Smooth muscle cell (in vitro differentiated cells): Measurements from ENCODE around the gene WNT2B. TPM values are rescaled to one million over a fixed set of nuclear protein-coding genes. Genes with fewer than 3 reads are reported as not detected.

Source experiments
- DNase-seq: peaks from one replicate; lab custom pipeline; 2025; ENCODE audit not compliant: unreplicated experiment; lab: John Stamatoyannopoulos, UW
- H2AFZ ChIP-seq: fragments of 200-600 bp; sonication (generic); 2 replicates; pipeline ENCODE4 v1.6.0; 2016; ENCODE audit warnings: antibody characterized with exemption, low read depth, mild to moderate bottlenecking
- H3F3A ChIP-seq: fragments of 200-600 bp; sonication (generic); 2 replicates; pipeline ENCODE4 v1.6.0; 2017; ENCODE audit warnings: antibody characterized with exemption, low read depth
- H3K27ac ChIP-seq: fragments of 200-600 bp; sonication (generic); 2 replicates; pipeline ENCODE4 v1.5.1; 2016; ENCODE audit warnings: low read depth, mild to moderate bottlenecking
- H3K27me3 ChIP-seq: fragments of 200-600 bp; sonication (generic); 2 replicates; pipeline ENCODE4 v1.6.1; 2016; ENCODE audit warnings: low read depth, mild to moderate bottlenecking
- H3K36me3 ChIP-seq: fragments of 200-600 bp; sonication (generic); 2 replicates; pipeline ENCODE4 v1.5.1; 2016; ENCODE audit warnings: low read depth
- H3K4me1 ChIP-seq: fragments of 200-600 bp; sonication (generic); 2 replicates; pipeline ENCODE4 v1.5.1; 2016; ENCODE audit warnings: low read depth
- H3K4me2 ChIP-seq: fragments of 200-600 bp; sonication (generic); 2 replicates; pipeline ENCODE4 v1.6.0; 2016; ENCODE audit warnings: mild to moderate bottlenecking
- H3K4me3 ChIP-seq: fragments of 200-600 bp; sonication (generic); 2 replicates; pipeline ENCODE4 v1.5.1; 2016; ENCODE audit warnings: mild to moderate bottlenecking
- H3K79me2 ChIP-seq: fragments of 200-600 bp; sonication (generic); 2 replicates; pipeline ENCODE4 v1.6.0; 2016; ENCODE audit warnings: low read depth, mild to moderate bottlenecking
- H3K9ac ChIP-seq: fragments of 200-600 bp; sonication (generic); 2 replicates; pipeline ENCODE4 v1.6.0; 2016; ENCODE audit warnings: low read depth
- H3K9me3 ChIP-seq: fragments of 200-600 bp; sonication (generic); replicated peaks from 2 replicates; pipeline ENCODE4 v1.5.1; 2016; ENCODE audit warnings: low read depth
- H4K20me1 ChIP-seq: fragments of 200-600 bp; sonication (generic); 2 replicates; pipeline ENCODE4 v1.6.0; 2016; ENCODE audit warnings: low read depth
- WGBS: methylation state at CpG from one replicate; pipeline ENCODE4 v1.1.7; 2016; ENCODE audit warnings: low lambda C conversion rate; 5-methylcytosine and 5-hydroxymethylcytosine counted together
- polyA plus RNA-seq: library from polyadenylated mRNA; unstranded; fragments of >200 nt; fragmentation: Nextera tagmentation; extraction: Ambion mirVana; gene quantifications from 2 replicates; pipeline ENCODE4 v1.2.1, GENCODE V29; 2016
- total RNA-seq: library from RNA; depleted of rRNA; stranded (reverse); fragments of >200 nt; gene quantifications from 2 replicates; pipeline ENCODE4 v1.2.3, GENCODE V29; 2014
- TF ChIP-seq, protein P1 (sequence below): fragments of 200-600 bp; sonication (generic); IDR thresholded peaks from 2 replicates; pipeline ENCODE4 v1.5.1; 2017; ENCODE audit warnings: borderline replicate concordance, mild to moderate bottlenecking, antibody characterized with exemption; ENCODE audit not compliant: insufficient read depth, poor library complexity, severe bottlenecking

Gene WNT2B
- total RNA-seq (1.8 and 3.5 TPM in 2 replicates), polyA plus RNA-seq (0.41 and 1.3 TPM in 2 replicates)

DNA sequence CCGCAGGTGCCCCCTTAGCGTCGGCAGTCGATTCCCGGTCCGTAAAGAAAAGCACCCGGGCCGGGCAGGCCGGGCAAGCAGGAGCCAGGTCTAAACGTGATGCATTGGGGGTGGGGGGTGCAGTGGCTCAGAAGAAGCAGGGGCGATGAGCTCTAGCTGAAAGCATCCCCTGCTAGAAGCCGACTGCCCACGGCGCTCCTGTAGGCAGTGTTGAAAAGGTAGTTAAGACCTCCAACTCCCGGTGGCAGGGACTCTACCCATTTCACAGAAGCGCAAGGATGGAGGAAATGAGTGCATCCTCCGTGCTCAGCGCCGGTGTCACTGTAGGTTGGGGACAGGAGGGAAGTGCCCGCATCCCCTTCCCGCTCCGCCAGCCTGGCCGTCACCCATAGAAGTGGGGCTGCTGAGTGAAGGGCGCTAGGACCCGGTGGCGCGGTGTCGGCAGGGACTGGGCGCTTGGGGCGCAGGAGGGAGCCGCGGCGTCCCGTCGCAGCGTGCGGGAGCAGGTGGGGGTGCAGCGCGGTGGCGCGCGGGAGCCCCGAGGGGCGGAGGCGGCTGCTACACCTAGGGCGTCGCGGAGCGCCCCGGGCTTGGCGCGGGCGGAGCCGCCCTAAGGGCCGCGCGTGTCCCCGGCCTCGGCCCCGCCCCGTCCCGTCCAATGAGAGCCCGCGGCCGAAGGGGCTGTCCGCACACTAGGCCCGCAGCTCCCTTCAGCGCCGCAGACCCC, at the start of gene WNT2B:
Gene WNT2B, plus strand, starts transcription at position 688 of the 727 bp plus-strand sequence. CDS start 298 bp downstream, outside the sequence.
- Histone ChIP-seq H3F3A (no peaks in the 10 kb centered on the region), H4K20me1 (no peaks in the 10 kb centered on the region), H3K27ac (no peak within 1 kb of the TSS), H3K4me3 (peak within 1 kb of the TSS; percentile 45), H2AFZ (no peak within 1 kb of the TSS), H3K9me3 (no peaks in the 10 kb centered on the region), H3K79me2 (no peaks in the 10 kb centered on the region), H3K4me1 (peaks cover 7% of the 10 kb centered on the region), H3K36me3 (no peaks in the 10 kb centered on the region), H3K27me3 (peaks cover 66% of the 10 kb centered on the region), H3K4me2 (peak within 1 kb of the TSS; percentile 85), H3K9ac (no peak within 1 kb of the TSS)
- TF ChIP-seq, protein P1, sequence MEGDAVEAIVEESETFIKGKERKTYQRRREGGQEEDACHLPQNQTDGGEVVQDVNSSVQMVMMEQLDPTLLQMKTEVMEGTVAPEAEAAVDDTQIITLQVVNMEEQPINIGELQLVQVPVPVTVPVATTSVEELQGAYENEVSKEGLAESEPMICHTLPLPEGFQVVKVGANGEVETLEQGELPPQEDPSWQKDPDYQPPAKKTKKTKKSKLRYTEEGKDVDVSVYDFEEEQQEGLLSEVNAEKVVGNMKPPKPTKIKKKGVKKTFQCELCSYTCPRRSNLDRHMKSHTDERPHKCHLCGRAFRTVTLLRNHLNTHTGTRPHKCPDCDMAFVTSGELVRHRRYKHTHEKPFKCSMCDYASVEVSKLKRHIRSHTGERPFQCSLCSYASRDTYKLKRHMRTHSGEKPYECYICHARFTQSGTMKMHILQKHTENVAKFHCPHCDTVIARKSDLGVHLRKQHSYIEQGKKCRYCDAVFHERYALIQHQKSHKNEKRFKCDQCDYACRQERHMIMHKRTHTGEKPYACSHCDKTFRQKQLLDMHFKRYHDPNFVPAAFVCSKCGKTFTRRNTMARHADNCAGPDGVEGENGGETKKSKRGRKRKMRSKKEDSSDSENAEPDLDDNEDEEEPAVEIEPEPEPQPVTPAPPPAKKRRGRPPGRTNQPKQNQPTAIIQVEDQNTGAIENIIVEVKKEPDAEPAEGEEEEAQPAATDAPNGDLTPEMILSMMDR: no peak
- DNase-seq: no peak
- 1% methylated on average over 40 of the region's 69 CpGs for WGBS

DNA sequence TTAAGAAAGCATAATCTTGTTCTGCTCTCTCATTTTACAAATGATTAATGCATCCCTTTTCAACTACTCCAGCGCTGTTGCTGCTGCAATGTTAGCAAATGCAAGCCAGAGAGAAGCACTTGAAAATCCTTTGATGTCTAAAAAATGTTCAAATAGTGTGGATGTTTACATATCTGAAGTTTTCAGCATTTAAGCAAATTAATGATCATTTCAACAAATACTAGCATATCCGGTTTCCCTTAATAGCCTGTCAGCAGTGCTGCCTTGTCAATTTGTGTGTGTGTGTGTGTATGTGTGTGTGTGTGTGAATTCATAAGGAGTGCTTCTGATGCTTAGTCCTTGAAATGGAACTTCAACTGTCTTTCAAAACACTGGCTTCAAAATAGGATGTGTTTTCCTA, 48.1 kb upstream of the WNT2B start:
- H3K4me1 ChIP-seq: peaks cover 6% of the 10 kb centered on the region
- WGBS: 58% methylated on average over 2 of the region's 2 CpGs

DNA sequence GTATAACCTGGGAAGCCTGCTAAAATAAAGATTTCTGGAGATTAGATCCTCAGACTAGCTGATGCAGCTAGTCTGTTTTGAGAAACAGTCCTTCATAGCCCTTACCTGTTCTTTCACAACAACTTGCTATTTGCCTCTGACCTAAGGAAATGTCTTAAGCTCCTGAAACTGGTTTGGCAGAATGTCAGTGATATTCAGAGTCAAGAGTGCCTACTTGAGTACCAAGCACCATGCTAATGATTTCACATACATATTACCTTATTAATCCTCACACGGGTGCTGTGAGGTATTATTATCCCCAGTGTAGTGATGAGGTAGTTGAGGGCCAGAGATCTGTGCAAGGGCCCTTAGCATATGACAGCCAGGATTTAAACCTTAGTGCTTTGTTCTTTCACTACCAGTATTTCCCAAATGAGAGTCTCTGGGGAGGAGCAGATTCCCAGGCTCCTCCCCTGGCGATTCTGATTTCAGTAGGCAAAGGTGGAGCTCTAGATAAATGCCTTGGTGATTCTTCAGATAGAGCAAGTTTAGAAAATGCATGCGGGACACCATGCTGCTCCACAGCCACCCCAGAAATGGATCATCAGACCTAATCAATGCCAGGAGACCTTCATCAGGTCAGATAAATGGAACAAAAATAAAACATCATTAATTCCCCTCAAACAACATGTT, 47.4 kb upstream of the WNT2B start:
- H4K20me1 ChIP-seq: peaks cover 9% of the 10 kb centered on the region
- H3K36me3 ChIP-seq: peaks cover 14% of the 10 kb centered on the region
- no peaks in the 10 kb centered on the region for H3K9me3 ChIP-seq
- 63% methylated on average over 3 of the region's 3 CpGs for WGBS
- H3K9ac ChIP-seq: no peak overlapping the region
- H3K4me1 ChIP-seq: peaks cover 11% of the 10 kb centered on the region
- DNase-seq: no peak
- no peak overlapping the region for H2AFZ ChIP-seq
- H3F3A ChIP-seq: peaks cover 25% of the 10 kb centered on the region
- no peaks in the 10 kb centered on the region for H3K27me3 ChIP-seq
- peak overlapping the region; percentile 15 for H3K4me2 ChIP-seq
- no peaks in the 10 kb centered on the region for H3K79me2 ChIP-seq
- peak overlapping the region; percentile 53 for H3K27ac ChIP-seq
- TF ChIP-seq, protein P1: no peak
- H3K4me3 ChIP-seq: no peak overlapping the region

More for the DNA sequence above, 48.1 kb upstream of the WNT2B start:
- no peak overlapping the region for H3K4me2 ChIP-seq
- H3K9ac ChIP-seq: no peak overlapping the region
- H3K9me3 ChIP-seq: no peaks in the 10 kb centered on the region
- H2AFZ ChIP-seq: no peak overlapping the region
- no peak overlapping the region for H3K4me3 ChIP-seq
- no peaks in the 10 kb centered on the region for H3K79me2 ChIP-seq
- H3K36me3 ChIP-seq: peaks cover 16% of the 10 kb centered on the region
- no peak for DNase-seq
- H3F3A ChIP-seq: peaks cover 22% of the 10 kb centered on the region
- no peaks in the 10 kb centered on the region for H3K27me3 ChIP-seq
- H4K20me1 ChIP-seq: peaks cover 9% of the 10 kb centered on the region
- TF ChIP-seq, protein P1: no peak
- H3K27ac ChIP-seq: peak overlapping the region; percentile 53
